Astrocyte (in vitro differentiated cells and primary cell): Measurements from ENCODE around the gene COLGALT1. TPM values are rescaled to one million over a fixed set of nuclear protein-coding genes. Genes with fewer than 3 reads are reported as not detected.

Experiments
- DNase-seq: peaks from one replicate; pipeline ENCODE4 v3.0.0-alpha.2; 2010; ENCODE audit warnings: low read depth
- FAIRE-seq: peaks from 2 replicates; lab custom pipeline; 2011; peaks lifted over from hg19 to GRCh38; lab: Jason Lieb, UNC
- H2AFZ ChIP-seq: 2 replicates; pipeline ENCODE4 v1.6.0; 2012; ENCODE audit warnings: low read depth, low read length, inconsistent platforms
- H3K27ac ChIP-seq: 2 replicates; pipeline ENCODE4 v1.5.1; 2011; ENCODE audit warnings: low read depth, low read length, inconsistent platforms
- H3K27me3 ChIP-seq: 2 replicates; pipeline ENCODE4 v1.6.0; 2011; ENCODE audit warnings: low read length, inconsistent platforms; ENCODE audit not compliant: insufficient read depth
- H3K36me3 ChIP-seq: 2 replicates; pipeline ENCODE4 v1.5.1; 2011; ENCODE audit warnings: low read length, inconsistent platforms; ENCODE audit not compliant: insufficient read depth
- H3K4me1 ChIP-seq: 2 replicates; pipeline ENCODE4 v1.5.1; 2011; ENCODE audit warnings: low read length, inconsistent platforms; ENCODE audit not compliant: insufficient read depth
- H3K4me2 ChIP-seq: 2 replicates; pipeline ENCODE4 v1.6.0; 2012; ENCODE audit warnings: low read length, inconsistent platforms
- H3K4me3 ChIP-seq: 2 replicates; pipeline ENCODE4 v1.5.1; 2011; ENCODE audit warnings: low read depth, mild to moderate bottlenecking, low read length, inconsistent platforms; ENCODE audit not compliant: insufficient read depth
- H3K79me2 ChIP-seq: 2 replicates; pipeline ENCODE4 v1.6.0; 2012; ENCODE audit warnings: mild to moderate bottlenecking, low read length, inconsistent platforms; ENCODE audit not compliant: insufficient read depth
- H3K9ac ChIP-seq: 2 replicates; pipeline ENCODE4 v1.6.0; 2012; ENCODE audit warnings: mild to moderate bottlenecking, low read length, inconsistent platforms
- H3K9me3 ChIP-seq: 2 replicates; pipeline ENCODE4 v1.5.1; 2012; ENCODE audit warnings: low read depth, mild to moderate bottlenecking, low read length, inconsistent platforms; ENCODE audit not compliant: insufficient read depth
- H4K20me1 ChIP-seq: 2 replicates; pipeline ENCODE4 v1.6.0; 2012; ENCODE audit warnings: low read length, inconsistent platforms; ENCODE audit not compliant: insufficient read depth
- H3K27ac Mint-ChIP-seq: one replicate; pipeline ENCODE4 v1.8.0; 2021; ENCODE audit warnings: mild to moderate bottlenecking, mixed read lengths; ENCODE audit not compliant: unreplicated experiment
- H3K27me3 Mint-ChIP-seq: one replicate; pipeline ENCODE4 v1.8.0; 2021; ENCODE audit warnings: low read depth, mixed read lengths; ENCODE audit not compliant: unreplicated experiment
- H3K36me3 Mint-ChIP-seq: one replicate; pipeline ENCODE4 v1.8.0; 2021; ENCODE audit warnings: low read depth, mixed read lengths; ENCODE audit not compliant: unreplicated experiment
- H3K4me1 Mint-ChIP-seq: one replicate; pipeline ENCODE4 v1.8.0; 2021; ENCODE audit warnings: low read depth, mixed read lengths; ENCODE audit not compliant: unreplicated experiment
- H3K4me3 Mint-ChIP-seq: one replicate; pipeline ENCODE4 v1.8.0; 2021; ENCODE audit warnings: mild to moderate bottlenecking, moderate library complexity, mixed read lengths; ENCODE audit not compliant: unreplicated experiment
- H3K9me3 Mint-ChIP-seq: one replicate; pipeline ENCODE4 v1.8.0; 2021; ENCODE audit warnings: mild to moderate bottlenecking, mixed read lengths; ENCODE audit not compliant: unreplicated experiment
- CTCF ChIP-seq: IDR thresholded peaks from 2 replicates; pipeline ENCODE4 v1.5.1; 2011; ENCODE audit warnings: low read depth, mild to moderate bottlenecking, inconsistent platforms, low read length, moderate library complexity; ENCODE audit not compliant: insufficient read depth
- EZH2 ChIP-seq: IDR thresholded peaks from 2 replicates; pipeline ENCODE4 v1.6.1; 2012; ENCODE audit warnings: mild to moderate bottlenecking, low read length, inconsistent platforms; ENCODE audit not compliant: insufficient read depth
- total RNA-seq: library from RNA; stranded (reverse); gene quantifications from 2 replicates; pipeline ENCODE4 v1.2.1, GENCODE V29; 2021

COLGALT1 gene
- total RNA-seq, 1 donor from 2014 or later: 137 TPM

- Histone ChIP-seq H2AFZ (no peak overlapping the region), H3K36me3 (no peaks in the 10 kb centered on the region), H3K9me3 (peaks cover 6% of the 10 kb centered on the region), H3K27me3 (no peaks in the 10 kb centered on the region), H3K4me1 (no peaks in the 10 kb centered on the region), H3K27ac (no peak overlapping the region), H3K79me2 (no peaks in the 10 kb centered on the region), H3K4me3 (no peak overlapping the region), H3K4me2 (no peak overlapping the region), H4K20me1 (no peaks in the 10 kb centered on the region), H3K9ac (no peak overlapping the region)
- Mint-ChIP-seq H3K36me3 (peaks cover 13% of the 10 kb centered on the region), H3K4me3 (no peak overlapping the region), H3K4me1 (no peaks in the 10 kb centered on the region), H3K27me3 (peaks cover 13% of the 10 kb centered on the region), H3K27ac (no peak overlapping the region), H3K9me3 (peaks cover 5% of the 10 kb centered on the region)
- no peak for DNase-seq
- TF ChIP-seq EZH2: no peak
- TF ChIP-seq CTCF: no peak
- no peak for FAIRE-seq
Measured at GRCh38 chr19:17524651-17525050, 30.8 kb upstream of the COLGALT1 start.

- H3K27ac Mint-ChIP-seq: no peak overlapping the region
- peaks cover 13% of the 10 kb centered on the region for H3K27me3 Mint-ChIP-seq
- Histone ChIP-seq H2AFZ (no peak overlapping the region), H3K4me3 (no peak overlapping the region), H3K9me3 (peaks cover 6% of the 10 kb centered on the region), H3K36me3 (no peaks in the 10 kb centered on the region), H3K27me3 (no peaks in the 10 kb centered on the region), H3K4me2 (no peak overlapping the region), H4K20me1 (no peaks in the 10 kb centered on the region), H3K4me1 (no peaks in the 10 kb centered on the region), H3K79me2 (no peaks in the 10 kb centered on the region), H3K9ac (no peak overlapping the region), H3K27ac (no peak overlapping the region)
- TF ChIP-seq CTCF (no peak), EZH2 (no peak)
- peaks cover 9% of the 10 kb centered on the region for H3K36me3 Mint-ChIP-seq
- FAIRE-seq: no peak
- DNase-seq: no peak
- H3K4me1 Mint-ChIP-seq: no peaks in the 10 kb centered on the region
- no peak overlapping the region for H3K4me3 Mint-ChIP-seq
- peaks cover 5% of the 10 kb centered on the region for H3K9me3 Mint-ChIP-seq
Measured at GRCh38 chr19:17525141-17525540, 30.3 kb upstream of the COLGALT1 start.

- Mint-ChIP-seq H3K4me3 (no peak overlapping the region), H3K36me3 (peaks cover 9% of the 10 kb centered on the region), H3K9me3 (peaks cover 5% of the 10 kb centered on the region), H3K27ac (no peak overlapping the region), H3K27me3 (peaks cover 13% of the 10 kb centered on the region), H3K4me1 (no peaks in the 10 kb centered on the region)
- TF ChIP-seq EZH2: no peak
- no peak for TF ChIP-seq CTCF
- Histone ChIP-seq H3K36me3 (no peaks in the 10 kb centered on the region), H3K4me3 (no peak overlapping the region), H3K9ac (no peak overlapping the region), H3K27me3 (no peaks in the 10 kb centered on the region), H2AFZ (no peak overlapping the region), H3K4me2 (no peak overlapping the region), H3K27ac (no peak overlapping the region), H3K9me3 (peaks cover 6% of the 10 kb centered on the region), H3K79me2 (no peaks in the 10 kb centered on the region), H3K4me1 (no peaks in the 10 kb centered on the region), H4K20me1 (no peaks in the 10 kb centered on the region)
- FAIRE-seq (no peak), DNase-seq (no peak)
Measured at GRCh38 chr19:17526922-17527321, 28.5 kb upstream of the COLGALT1 start.
